Stimulated activated CD8-positive, alpha-beta memory T cell treated with anti-CD3 and anti-CD28 coated beads, Interleukin-7, amount 100 ng/mL, for 1 hour (primary cell): ENCODE measurements around the gene RAD17.
"Not testable (repeated sequence)": the region's sequence is repeated elsewhere in the genome, so short reads cannot be mapped to it uniquely, and the experiment has no call there.

Experiments used
- DNase-seq, 2 donors: peaks; one replicate each; pipeline ENCODE4 v3.0.0-alpha.2; 2020; ENCODE audit warnings: low read depth in 2 of 2

RAD17 gene

DNA sequence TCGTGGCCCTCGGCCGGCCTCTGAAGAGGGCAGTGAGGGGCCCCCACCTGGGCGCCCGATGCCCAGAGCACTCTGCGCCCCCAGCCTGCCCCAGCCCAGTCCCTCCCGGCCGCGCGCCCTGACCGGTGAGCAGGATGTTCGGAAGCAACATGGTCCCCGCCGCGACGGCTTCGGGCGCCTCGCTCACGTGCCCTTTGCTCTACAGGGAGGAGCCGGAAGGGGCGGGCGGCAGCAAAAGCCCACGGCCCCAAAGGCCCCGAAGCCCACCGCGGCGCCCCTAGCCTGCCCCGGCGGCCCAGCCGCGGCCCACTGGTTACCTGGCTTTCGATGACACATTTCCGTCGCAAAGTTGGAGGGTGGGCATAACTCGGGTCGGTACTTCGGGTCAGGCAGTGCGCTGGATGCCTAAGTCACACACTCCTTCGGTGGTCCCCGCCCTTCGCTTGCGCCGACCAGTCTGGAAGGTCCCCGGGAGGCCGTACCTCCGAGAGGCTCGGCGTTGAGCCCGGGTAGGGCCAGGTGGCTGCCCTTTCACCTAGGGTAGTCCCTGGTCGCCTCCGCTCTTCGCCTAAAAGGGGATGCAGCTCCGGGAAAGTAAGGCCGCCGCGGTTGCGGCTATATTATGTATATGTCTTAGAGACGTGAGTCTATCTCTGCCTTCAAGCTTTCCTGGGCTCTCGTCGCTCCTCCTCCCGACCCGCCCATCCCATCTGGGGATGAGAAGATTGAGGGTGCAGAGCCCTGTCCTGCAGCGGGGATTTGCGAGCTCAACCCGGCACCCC lies at the start of gene RAD17, which contains the start of the genes AK6 and TAF9:
TSS of gene RAD17 (plus strand) at position 479 of the 782 bp plus-strand sequence. CDS start 2,391 bp downstream, outside the sequence.
TSS of gene AK6 (minus strand) at position 181 of the 782 bp plus-strand sequence. CDS start at position 151, 30 bp downstream.
TSS of gene TAF9 (minus strand) at position 181 of the 782 bp plus-strand sequence. CDS start 3,783 bp downstream, outside the sequence.
- DNase-seq = peak; percentile 70 to 78

GRCh38 chr5:69326365-69326764 lies 43.3 kb upstream of the RAD17 start:
- no peak for DNase-seq

GRCh38 chr5:69329905-69330489 lies 39.6 kb upstream of the RAD17 start:
- DNase-seq = no peak

- DNase-seq = no peak
Observed at GRCh38 chr5:69331528-69332445, 37.8 kb upstream of the RAD17 start.

- not testable (repeated sequence) for DNase-seq
Observed at GRCh38 chr5:69333668-69334315, 35.8 kb upstream of the RAD17 start.

DNA sequence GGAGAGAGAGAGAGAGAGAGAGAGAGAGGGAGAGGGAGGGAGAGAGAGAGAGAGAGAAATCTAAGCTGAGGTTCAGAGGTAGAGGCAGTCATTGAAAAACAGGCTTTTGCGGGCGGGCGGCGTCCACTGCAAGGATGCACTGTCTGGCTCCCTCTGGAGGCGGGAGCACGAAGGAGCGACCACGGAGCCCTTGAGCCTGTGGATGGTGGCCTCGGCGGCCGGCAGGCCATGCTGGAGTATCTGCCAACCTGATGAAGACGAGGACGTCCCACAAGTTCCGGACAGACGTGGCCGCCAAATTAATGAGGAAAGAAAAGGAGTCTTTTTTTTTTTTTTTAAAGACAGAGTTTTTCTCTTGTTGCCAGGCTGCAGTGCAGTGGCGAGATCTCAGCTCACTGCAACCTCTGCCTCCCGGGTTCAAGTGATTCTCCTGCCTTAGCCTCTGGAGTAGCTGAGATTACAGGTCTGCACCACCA lies 34.8 kb upstream of the RAD17 start:
- DNase-seq = peak; percentile 23 to 40

- no peak for DNase-seq
Observed at GRCh38 chr5:69335341-69335935, 34.2 kb upstream of the RAD17 start.

DNA sequence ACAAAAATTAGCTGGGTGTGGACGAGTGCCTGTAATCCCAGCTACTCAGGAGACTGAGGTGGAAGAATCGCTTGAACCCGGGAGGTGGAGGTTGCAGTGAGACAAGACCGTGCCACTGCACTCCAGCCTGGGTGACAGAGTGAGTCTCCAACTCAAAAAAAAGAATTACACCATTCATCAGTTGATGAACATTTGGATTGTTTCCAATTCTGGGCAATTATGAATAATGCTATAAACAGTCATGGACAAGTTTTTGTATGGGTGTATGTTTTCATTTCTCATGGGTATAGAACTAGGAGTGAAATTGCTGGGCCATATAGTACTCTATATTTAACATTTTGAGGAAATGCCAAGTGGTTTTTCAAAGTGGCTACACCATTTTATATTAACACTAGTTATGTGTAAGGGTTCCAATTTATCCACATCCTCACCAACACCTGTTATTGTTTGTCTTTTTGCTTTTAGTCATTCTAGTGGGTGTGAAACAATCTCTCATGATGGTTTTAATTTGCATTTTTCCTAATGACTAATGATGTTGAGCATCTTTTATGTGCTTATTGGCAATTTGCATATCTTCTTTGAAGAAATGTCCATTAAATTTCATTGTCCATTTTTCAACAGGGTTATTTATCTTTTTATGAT lies 28.0 kb upstream of the RAD17 start:
- DNase-seq = no peak

DNA sequence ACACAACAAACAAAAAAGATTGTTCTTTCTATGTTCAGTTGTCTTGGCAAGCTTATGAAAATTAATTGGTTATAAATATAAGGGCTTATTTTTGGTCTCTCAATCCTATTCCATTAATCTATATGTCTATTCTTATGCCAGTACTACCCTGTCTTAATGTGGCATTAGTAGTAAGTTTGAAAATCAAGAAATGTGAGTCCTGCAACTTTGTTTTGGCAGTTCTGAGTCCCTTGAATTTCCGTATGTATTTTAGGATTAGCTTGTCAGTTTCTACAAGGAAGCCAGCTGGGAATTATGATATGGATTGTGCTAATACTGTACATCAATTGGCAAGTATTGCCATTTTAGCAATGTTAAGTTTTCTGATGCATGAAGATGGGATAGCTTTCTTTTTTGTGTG lies 26.5 kb upstream of the RAD17 start:
- DNase-seq = no peak

GRCh38 chr5:69350664-69351063 lies 19.0 kb upstream of the RAD17 start:
- DNase-seq = no peak

GRCh38 chr5:69359699-69360098 lies 9.9 kb upstream of the RAD17 start:
- no peak for DNase-seq

DNA sequence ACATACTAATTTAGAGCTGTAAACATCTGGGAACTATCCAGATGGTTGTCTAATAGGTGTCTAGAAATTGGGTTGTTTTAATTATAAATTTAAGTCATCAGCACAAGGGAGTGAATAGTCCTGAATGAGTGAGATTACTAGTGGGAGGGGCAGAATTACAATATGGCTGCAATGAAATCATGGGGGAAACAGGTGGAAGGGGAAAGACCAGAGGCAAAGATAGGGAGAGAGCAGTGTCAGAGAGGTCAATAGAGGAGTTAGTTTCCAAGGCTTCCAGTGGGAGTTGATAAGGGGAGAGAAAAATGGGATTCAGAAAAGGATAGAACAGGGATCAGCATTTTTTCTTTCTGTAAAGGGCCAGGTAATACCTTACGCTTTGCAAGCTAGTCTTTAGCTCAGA lies 9.2 kb upstream of the RAD17 start:
- DNase-seq = no peak

DNA sequence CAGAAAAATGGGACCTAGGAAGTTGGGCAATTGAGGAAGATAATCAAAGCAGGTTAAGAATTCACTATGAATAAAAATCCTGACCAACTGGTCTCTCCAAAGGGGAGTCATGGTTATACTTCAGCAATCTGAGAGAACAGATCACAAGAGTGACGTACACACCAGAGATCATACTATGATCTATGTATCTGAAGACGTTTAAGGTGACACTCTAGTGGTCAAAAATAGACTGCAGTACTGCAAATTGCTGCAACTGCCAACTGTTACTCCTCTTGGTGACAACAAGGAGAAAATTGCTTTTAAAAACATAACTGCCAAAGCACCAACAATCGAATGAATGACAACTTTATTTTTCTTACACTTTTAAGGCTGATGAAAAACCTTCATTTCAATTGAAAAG lies 5.2 kb upstream of the RAD17 start:
- no peak for DNase-seq

- DNase-seq = no peak
Observed at GRCh38 chr5:69364850-69365249, 4.8 kb upstream of the RAD17 start.

GRCh38 chr5:69367697-69368279 lies 1.8 kb upstream of the RAD17 start:
- DNase-seq = no peak

DNA sequence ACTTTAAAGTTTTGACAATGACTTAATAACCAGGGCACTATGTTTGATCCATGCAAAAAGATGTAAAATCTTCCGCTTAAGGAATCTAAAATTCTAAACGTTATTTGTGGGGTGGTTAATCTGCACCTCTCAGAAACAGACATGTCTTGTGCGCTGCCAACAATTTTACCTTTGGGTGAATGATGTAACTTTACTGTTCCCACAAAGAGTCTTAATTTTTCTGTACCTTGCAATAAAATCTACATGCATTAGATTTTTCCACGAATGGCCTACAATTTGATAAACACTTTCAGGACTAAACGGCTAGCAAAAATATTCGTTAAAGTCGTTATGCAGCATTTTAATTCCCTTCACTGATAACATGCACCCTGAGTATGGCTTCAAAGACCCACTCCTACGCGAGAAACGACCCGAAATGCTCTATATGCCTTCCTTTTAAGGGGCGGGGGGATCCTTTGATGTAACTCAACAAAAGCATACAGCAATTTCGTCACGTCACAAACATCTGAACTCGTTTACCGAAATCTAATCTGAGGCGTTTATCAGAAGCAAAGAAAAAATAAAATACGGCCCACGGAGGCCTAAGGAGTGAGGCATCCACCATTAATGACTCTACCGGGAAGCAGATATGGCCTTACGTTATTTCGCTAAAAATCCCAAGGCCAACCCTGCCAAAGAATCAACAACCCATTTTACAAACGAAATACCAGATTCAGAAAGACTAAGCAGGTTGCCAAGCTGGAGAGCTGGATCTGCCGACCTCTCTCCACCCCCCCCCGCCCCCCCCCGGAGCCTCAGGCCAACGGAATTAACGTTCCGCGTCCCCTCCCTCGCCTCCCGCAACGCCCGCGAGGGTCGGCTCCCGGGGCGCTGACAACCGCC lies 919 bp upstream of the RAD17 start:
- no peak for DNase-seq

DNA sequence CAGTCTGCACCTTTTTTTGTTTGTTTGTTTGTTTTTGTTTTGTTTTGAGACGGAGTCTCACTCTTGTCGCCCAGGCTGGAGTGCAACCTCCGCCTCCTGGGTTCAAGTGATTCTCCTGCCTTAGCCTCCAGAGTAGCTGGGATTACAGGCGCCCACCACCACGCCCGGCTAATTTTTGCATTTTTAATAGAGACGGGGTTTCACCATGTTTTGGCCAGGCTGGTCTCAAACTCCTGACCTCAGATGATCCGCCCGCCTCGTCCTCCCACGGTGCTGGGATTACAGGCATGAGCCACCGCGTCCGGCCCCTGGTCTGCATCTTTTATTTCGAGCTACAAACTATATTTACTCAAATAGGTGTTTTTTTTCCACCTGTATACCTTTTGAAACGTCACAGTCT lies 717 bp downstream of the RAD17 start:
- not testable (repeated sequence) for DNase-seq

GRCh38 chr5:69372394-69372793 lies 2.8 kb downstream of the RAD17 start:
- no peak for DNase-seq

DNA sequence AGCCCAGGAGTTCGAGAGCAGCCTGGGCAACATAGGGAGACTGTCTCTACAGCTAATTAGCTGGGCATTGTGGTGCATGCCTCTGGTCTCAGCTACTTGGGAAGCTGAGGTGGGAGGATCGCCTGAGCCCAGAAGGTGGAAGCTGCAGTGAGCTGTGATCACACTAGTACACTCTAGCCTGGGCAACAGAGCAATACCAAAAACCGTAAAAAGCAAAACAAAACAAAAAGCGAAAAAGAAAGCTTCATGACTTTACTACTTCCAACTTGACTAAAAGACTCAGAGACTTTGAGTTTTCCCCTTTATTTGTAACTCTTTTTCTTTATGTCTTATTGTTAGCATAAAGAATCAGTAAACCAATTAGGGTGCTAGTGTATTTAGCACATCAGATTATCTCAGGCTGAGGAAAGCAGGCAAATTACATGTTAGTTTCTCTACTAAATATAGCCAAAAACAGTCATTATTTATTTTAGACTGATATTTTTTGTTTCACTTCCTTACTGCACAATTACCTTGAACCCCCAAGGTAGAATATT lies 5.4 kb downstream of the RAD17 start:
- no peak for DNase-seq
